GM23338 (cell line): ENCODE results near the gene HIF3A. TPM values are rescaled to one million over a fixed set of nuclear protein-coding genes. Genes with fewer than 3 reads are reported as not detected.
"Not testable (repeated sequence)": the region's sequence is repeated elsewhere in the genome, so short reads cannot be mapped to it uniquely, and the experiment has no call there.

ENCODE experiments used
- ATAC-seq: fragments of 200-7000 bp; cut with Tn5 transposase; 3 replicates; pipeline ENCODE4 v1.9.1; 2020
- DNase-seq: peaks from one replicate; pipeline ENCODE4 v3.0.0-alpha.2; 2015; ENCODE audit warnings: low spot score
- H2AFZ ChIP-seq: fragments of 200-600 bp; sonication (generic); 2 replicates; pipeline ENCODE4 v1.8.0; 2016; ENCODE audit warnings: antibody characterized with exemption, mild to moderate bottlenecking, moderate library complexity
- H3F3A ChIP-seq: fragments of 200-600 bp; sonication (generic); replicated peaks from 2 replicates; pipeline ENCODE4 v1.8.0; 2017; ENCODE audit warnings: antibody characterized with exemption, mixed run types, low read depth
- H3K27ac ChIP-seq: fragments of 200-600 bp; sonication (generic); 2 replicates; pipeline ENCODE4 v1.6.1; 2016; ENCODE audit warnings: low read depth
- H3K27me3 ChIP-seq: fragments of 200-600 bp; sonication (generic); 2 replicates; pipeline ENCODE4 v1.8.0; 2016; ENCODE audit warnings: mild to moderate bottlenecking, mixed run types, moderate library complexity; ENCODE audit not compliant: insufficient read depth
- H3K36me3 ChIP-seq: fragments of 200-600 bp; sonication (generic); 2 replicates; pipeline ENCODE4 v1.8.0; 2016; ENCODE audit warnings: mild to moderate bottlenecking; ENCODE audit not compliant: insufficient read depth
- H3K4me1 ChIP-seq: fragments of 200-600 bp; sonication (generic); 2 replicates; pipeline ENCODE4 v1.8.0; 2016; ENCODE audit warnings: mild to moderate bottlenecking, moderate library complexity; ENCODE audit not compliant: insufficient read depth
- H3K4me2 ChIP-seq: fragments of 200-600 bp; sonication (generic); 2 replicates; pipeline ENCODE4 v1.7.1; 2017; ENCODE audit warnings: mixed run types
- H3K4me3 ChIP-seq: fragments of 200-600 bp; sonication (generic); 2 replicates; pipeline ENCODE4 v1.6.1; 2016; ENCODE audit warnings: mixed run types
- H3K79me2 ChIP-seq: fragments of 200-600 bp; sonication (generic); replicated peaks from 2 replicates; pipeline ENCODE4 v1.8.0; 2017; ENCODE audit warnings: mild to moderate bottlenecking; ENCODE audit not compliant: insufficient read depth
- H3K9me2 ChIP-seq: fragments of 200-600 bp; sonication (generic); 2 replicates; pipeline ENCODE4 v1.8.0; 2017; ENCODE audit not compliant: insufficient read depth
- H4K20me1 ChIP-seq: fragments of 200-600 bp; sonication (generic); replicated peaks from 2 replicates; pipeline ENCODE4 v1.8.0; 2017; ENCODE audit warnings: mild to moderate bottlenecking; ENCODE audit not compliant: insufficient read depth
- H3K27ac Mint-ChIP-seq: 2 replicates; pipeline ENCODE4 v1.8.0; 2020; ENCODE audit warnings: inconsistent platforms, mild to moderate bottlenecking, moderate library complexity, mixed read lengths
- H3K27me3 Mint-ChIP-seq: 3 replicates; pipeline ENCODE4 v1.8.0; 2022; ENCODE audit warnings: low read depth, mild to moderate bottlenecking, moderate library complexity, mixed read lengths, inconsistent platforms; ENCODE audit not compliant: insufficient read depth, poor library complexity
- H3K36me3 Mint-ChIP-seq: 3 replicates; pipeline ENCODE4 v1.8.0; 2021; ENCODE audit warnings: low read depth, mild to moderate bottlenecking, inconsistent platforms, moderate library complexity, mixed read lengths
- H3K4me1 Mint-ChIP-seq: 3 replicates; pipeline ENCODE4 v1.8.0; 2020; ENCODE audit warnings: mild to moderate bottlenecking, inconsistent platforms, mixed read lengths
- H3K4me3 Mint-ChIP-seq: 3 replicates; pipeline ENCODE4 v1.8.0; 2021; ENCODE audit warnings: moderate library complexity, mild to moderate bottlenecking, inconsistent platforms, mixed read lengths
- H3K9me3 Mint-ChIP-seq: 3 replicates; pipeline ENCODE4 v1.8.0; 2020; ENCODE audit warnings: moderate library complexity, mild to moderate bottlenecking, inconsistent platforms, mixed read lengths
- CREB1 ChIP-seq: fragments of 250-450 bp; sonication (Bioruptor Pico); IDR thresholded peaks from 2 replicates; pipeline ENCODE4 v1.5.0; 2020; ENCODE audit warnings: low read depth, mild to moderate bottlenecking, moderate library complexity
- CTCF ChIP-seq, 2 experiments: fragments of 200-600 bp in 1 of 2; sonication (generic) in 1 of 2; conservative IDR thresholded peaks; 2 replicates each; pipeline versions ENCODE4 v1.5.1 to v1.6.1; 2016 to 2017; ENCODE audit warnings: antibody characterized with exemption in 2 of 2, low read depth in 2 of 2, mild to moderate bottlenecking in 2 of 2, moderate library complexity in 1 of 2
- ETS1 ChIP-seq: IDR thresholded peaks from 2 replicates; pipeline ENCODE4 v1.6.1; 2016; ENCODE audit warnings: antibody characterized with exemption
- EZH2phosphoT487 ChIP-seq: fragments of 200-600 bp; sonication (generic); IDR thresholded peaks from one replicate; pipeline ENCODE4 v1.8.1; 2018; ENCODE audit warnings: antibody characterized with exemption; ENCODE audit not compliant: unreplicated experiment
- JUNB ChIP-seq: IDR thresholded peaks from one replicate; pipeline ENCODE4 v1.6.1; 2016; ENCODE audit warnings: antibody characterized with exemption; ENCODE audit not compliant: unreplicated experiment
- NANOG ChIP-seq: IDR thresholded peaks from 2 replicates; pipeline ENCODE4 v1.6.1; 2016; ENCODE audit warnings: antibody characterized with exemption, borderline replicate concordance
- POLR2AphosphoS5 ChIP-seq: IDR thresholded peaks from 2 replicates; pipeline ENCODE4 v1.6.1; 2016; ENCODE audit warnings: antibody characterized with exemption, low read depth
- REST ChIP-seq: IDR thresholded peaks from one replicate; pipeline ENCODE4 v1.6.1; 2018; ENCODE audit warnings: antibody characterized with exemption; ENCODE audit not compliant: unreplicated experiment
- ZNF114 ChIP-seq: fragments of 250-450 bp; sonication (Bioruptor Pico); IDR thresholded peaks from 2 replicates; pipeline ENCODE4 v1.5.0; 2020; ENCODE audit warnings: mild to moderate bottlenecking, moderate library complexity
- ZNF462 ChIP-seq: fragments of 250-450 bp; sonication (Bioruptor Pico); IDR thresholded peaks from 2 replicates; pipeline ENCODE4 v1.5.0; 2020; ENCODE audit warnings: mild to moderate bottlenecking, moderate library complexity
- polyA plus RNA-seq: library from polyadenylated mRNA; unstranded; fragments of >200 nt; fragmentation: Nextera tagmentation; extraction: Ambion mirVana; gene quantifications from 2 replicates; pipeline ENCODE4 v1.2.1, GENCODE V29; 2016
- total RNA-seq: library from RNA; depleted of rRNA; stranded (reverse); fragments of >200 nt; shearing (Covaris generic); gene quantifications from 2 replicates; pipeline ENCODE4 v1.2.3, GENCODE V29; 2014

HIF3A gene
- total and polyA plus RNA-seq, 2 experiments from 2014 or later = 20.4 to 70.5 TPM

GRCh38 chr19:46321653-46322052, 24.8 kb downstream of the HIF3A start:
- no peak for DNase-seq
- H3K4me1 Mint-ChIP-seq = no peaks in the 10 kb centered on the region
- no peak for ATAC-seq
- Histone ChIP-seq H3K4me3 (no peak overlapping the region), H3K79me2 (no peaks in the 10 kb centered on the region), H3K4me2 (no peak overlapping the region), H3K4me1 (no peaks in the 10 kb centered on the region), H2AFZ (no peak overlapping the region), H3K36me3 (peaks cover 12% of the 10 kb centered on the region), H3K9me2 (no peaks in the 10 kb centered on the region), H3F3A (no peaks in the 10 kb centered on the region), H4K20me1 (no peaks in the 10 kb centered on the region), H3K27me3 (no peaks in the 10 kb centered on the region), H3K27ac (no peak overlapping the region)
- H3K27ac Mint-ChIP-seq = no peak overlapping the region
- no peak overlapping the region for H3K4me3 Mint-ChIP-seq
- peaks cover 2% of the 10 kb centered on the region for H3K27me3 Mint-ChIP-seq
- no peak for TF ChIP-seq NANOG
- no peak for TF ChIP-seq EZH2phosphoT487
- no peak for TF ChIP-seq REST
- TF ChIP-seq ZNF462 (CRISPR knock-in tag) = no peak
- no peak for TF ChIP-seq POLR2AphosphoS5
- no peak for TF ChIP-seq ZNF114 (CRISPR knock-in tag)
- no peak for TF ChIP-seq JUNB
- no peak for TF ChIP-seq CTCF (conservative IDR thresholded peaks at IDR 0.05; ENCODE audit: low read depth in 2 of 2)
- TF ChIP-seq ETS1 = no peak
- no peak for TF ChIP-seq CREB1
- peaks cover 8% of the 10 kb centered on the region for H3K9me3 Mint-ChIP-seq
- peaks cover 53% of the 10 kb centered on the region for H3K36me3 Mint-ChIP-seq

- peaks cover 23% of the 10 kb centered on the region for H3K36me3 ChIP-seq
- H2AFZ ChIP-seq, H3K27me3 ChIP-seq, H3K4me3 Mint-ChIP-seq, H3K4me3 ChIP-seq, H4K20me1 ChIP-seq, H3K9me2 ChIP-seq, H3K27ac Mint-ChIP-seq, H3F3A ChIP-seq, ATAC-seq, DNase-seq, H3K4me1 ChIP-seq, H3K27ac ChIP-seq, H3K4me1 Mint-ChIP-seq, H3K79me2 ChIP-seq, H3K4me2 ChIP-seq, H3K27me3 Mint-ChIP-seq: not testable (repeated sequence)
- Mint-ChIP-seq H3K36me3 (peaks cover 62% of the 10 kb centered on the region), H3K9me3 (peaks cover 21% of the 10 kb centered on the region)
Observed at GRCh38 chr19:46323227-46323626, 26.4 kb downstream of the HIF3A start.
